Right atrium auricular region (tissue), 2 donors: ENCODE measurements around the gene ZNF189. TPM values are rescaled to one million over a fixed set of nuclear protein-coding genes. Genes with fewer than 3 reads are reported as not detected.
A peak's percentile ranks its signal among the peaks of the same experiment; 100 is the strongest.

Source experiments
- DNase-seq: peaks from one replicate; pipeline ENCODE4 v3.0.0-alpha.2; 2019; ENCODE audit warnings: low spot score
- H3K27ac ChIP-seq, 2 donors: fragments of 200-600 bp; sonication (generic); 1 replicate in 1 of 2; 2 replicates in 1 of 2; pipeline ENCODE4 v1.5.1; 2016 to 2019
- H3K27me3 ChIP-seq, 2 donors: fragments of 200-600 bp; sonication (generic); one replicate each; pipeline versions ENCODE4 v1.5.1 to v1.6.0; 2017 to 2019
- H3K36me3 ChIP-seq: fragments of 200-600 bp; sonication (generic); one replicate; pipeline ENCODE4 v1.5.1; 2016
- H3K4me1 ChIP-seq, 2 donors: fragments of 200-600 bp; sonication (generic); one replicate each; pipeline versions ENCODE4 v1.5.1 to v1.6.0; 2017 to 2019
- H3K4me3 ChIP-seq, 2 donors: fragments of 200-600 bp; sonication (generic); 1 replicate in 1 of 2; 2 replicates in 1 of 2; pipeline ENCODE4 v1.5.1; 2017 to 2019; ENCODE audit warnings: mild to moderate bottlenecking in 1 of 2, moderate library complexity in 1 of 2
- H3K9me3 ChIP-seq, 2 donors: fragments of 200-600 bp; sonication (generic); one replicate each; pipeline ENCODE4 v1.5.1; 2019
- total RNA-seq, 2 donors: library from RNA; depleted of rRNA; stranded (reverse); fragments of >200 nt; gene quantifications; one replicate each; pipeline ENCODE4 v1.1.0, GENCODE V29; 2016
- TF ChIP-seq, protein P1 (sequence below), 2 donors: fragments of 200-600 bp; sonication (generic); IDR thresholded peaks; one replicate each; pipeline ENCODE4 v1.5.1; 2019; ENCODE audit warnings: antibody characterized with exemption in 2 of 2

ZNF189 gene
- total RNA-seq, 2 donors from 2014 or later: 20.2 to 22.1 TPM

DNA sequence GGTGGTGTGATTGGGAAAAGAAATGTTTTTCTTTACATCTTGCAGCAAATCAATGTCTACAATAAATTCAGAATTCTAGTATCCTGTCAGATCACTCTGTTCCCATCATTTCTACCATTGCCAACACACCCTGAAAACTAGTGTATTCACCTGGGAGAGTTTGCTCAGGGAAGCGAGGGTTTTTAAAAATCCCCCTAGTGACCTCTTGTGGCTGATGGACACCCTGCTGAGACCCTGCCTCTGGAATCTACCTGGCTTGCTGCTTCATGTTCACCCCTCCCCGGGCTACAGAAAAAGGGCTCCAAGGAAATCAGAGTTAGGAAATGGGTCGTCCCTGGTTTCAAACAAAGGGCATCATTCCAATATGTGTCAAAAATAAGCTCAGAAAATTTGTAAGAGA is 58.4 kb downstream of the ZNF189 start:
- no peak for DNase-seq
- H3K4me3 ChIP-seq: no peak overlapping the region
- no peaks in the 10 kb centered on the region for H3K36me3 ChIP-seq
- H3K27me3 ChIP-seq: no peaks in the 10 kb centered on the region
- no peaks in the 10 kb centered on the region for H3K9me3 ChIP-seq
- TF ChIP-seq, protein P1, sequence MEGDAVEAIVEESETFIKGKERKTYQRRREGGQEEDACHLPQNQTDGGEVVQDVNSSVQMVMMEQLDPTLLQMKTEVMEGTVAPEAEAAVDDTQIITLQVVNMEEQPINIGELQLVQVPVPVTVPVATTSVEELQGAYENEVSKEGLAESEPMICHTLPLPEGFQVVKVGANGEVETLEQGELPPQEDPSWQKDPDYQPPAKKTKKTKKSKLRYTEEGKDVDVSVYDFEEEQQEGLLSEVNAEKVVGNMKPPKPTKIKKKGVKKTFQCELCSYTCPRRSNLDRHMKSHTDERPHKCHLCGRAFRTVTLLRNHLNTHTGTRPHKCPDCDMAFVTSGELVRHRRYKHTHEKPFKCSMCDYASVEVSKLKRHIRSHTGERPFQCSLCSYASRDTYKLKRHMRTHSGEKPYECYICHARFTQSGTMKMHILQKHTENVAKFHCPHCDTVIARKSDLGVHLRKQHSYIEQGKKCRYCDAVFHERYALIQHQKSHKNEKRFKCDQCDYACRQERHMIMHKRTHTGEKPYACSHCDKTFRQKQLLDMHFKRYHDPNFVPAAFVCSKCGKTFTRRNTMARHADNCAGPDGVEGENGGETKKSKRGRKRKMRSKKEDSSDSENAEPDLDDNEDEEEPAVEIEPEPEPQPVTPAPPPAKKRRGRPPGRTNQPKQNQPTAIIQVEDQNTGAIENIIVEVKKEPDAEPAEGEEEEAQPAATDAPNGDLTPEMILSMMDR (IDR thresholded peaks at IDR 0.05): peak in 1 of 2 donors; percentile 27
- no peaks in the 10 kb centered on the region for H3K4me1 ChIP-seq
- no peak overlapping the region for H3K27ac ChIP-seq

GRCh38 chr9:101458963-101459631 is 60.4 kb downstream of the ZNF189 start:
- Histone ChIP-seq H3K36me3 (no peaks in the 10 kb centered on the region), H3K27ac (no peak overlapping the region), H3K4me1 (no peaks in the 10 kb centered on the region), H3K9me3 (no peaks in the 10 kb centered on the region), H3K4me3 (no peak overlapping the region), H3K27me3 (no peaks in the 10 kb centered on the region)
- no peak for DNase-seq
- TF ChIP-seq, protein P1 (IDR thresholded peaks at IDR 0.05): peak; percentile 23 to 78

Other genes starting within 250 kb of the ZNF189 start
- gene BAAT, start 13.8 kb upstream of the ZNF189 start, total RNA-seq: under 1 TPM in 1 of 2 donors, not detected in 1; 0.20 TPM
- 10 to 100 TPM; 12.5 to 14.8 TPM for gene MRPL50, start 233 bp upstream of the ZNF189 start, total RNA-seq
- gene ALDOB, start 36.9 kb downstream of the ZNF189 start, total RNA-seq: under 1 TPM; 0.24 to 0.85 TPM
- gene RNF20, start 135.0 kb downstream of the ZNF189 start, total RNA-seq: 10 to 100 TPM; 18.0 to 22.7 TPM
- not detected for gene PPP3R2, start 196.1 kb downstream of the ZNF189 start, total RNA-seq